Pons (tissue), 1 donor: Measurements from ENCODE around the gene ZCCHC7.
"Not testable (repeated sequence)": the region's sequence is repeated elsewhere in the genome, so short reads cannot be mapped to it uniquely, and the experiment has no call there.

Experiments used
- DNase-seq: peaks from one replicate; pipeline ENCODE4 v3.0.0-alpha.2; 2016; ENCODE audit warnings: low spot score

Gene ZCCHC7

GRCh38 chr9:37377688-37378612 is 257.6 kb downstream of the ZCCHC7 start:
- no peak for DNase-seq

- no peak for DNase-seq
These were observed 258.2 kb downstream of the ZCCHC7 start for GRCh38 chr9:37378613-37379004.

DNA sequence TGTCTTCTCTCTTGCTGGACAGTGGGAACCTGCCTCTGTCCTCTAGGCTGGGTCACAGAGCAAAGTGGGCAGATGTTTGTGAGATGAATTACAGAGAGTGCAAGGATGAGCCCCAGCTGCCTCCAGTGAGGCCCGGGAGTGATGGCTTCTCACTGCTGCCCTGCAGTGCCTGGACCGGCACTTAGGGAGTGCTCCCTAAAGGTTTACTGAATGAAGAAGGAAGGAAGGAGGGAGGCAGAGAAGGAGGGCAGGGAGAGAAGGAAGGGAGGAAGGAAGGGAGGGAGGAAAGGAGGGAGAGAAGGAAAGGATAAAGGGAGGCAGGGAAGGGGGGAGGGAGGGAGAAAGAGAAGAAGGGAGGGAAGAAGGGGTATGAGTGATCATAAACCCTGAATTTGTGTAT is 259.5 kb downstream of the ZCCHC7 start:
- no peak for DNase-seq

DNA sequence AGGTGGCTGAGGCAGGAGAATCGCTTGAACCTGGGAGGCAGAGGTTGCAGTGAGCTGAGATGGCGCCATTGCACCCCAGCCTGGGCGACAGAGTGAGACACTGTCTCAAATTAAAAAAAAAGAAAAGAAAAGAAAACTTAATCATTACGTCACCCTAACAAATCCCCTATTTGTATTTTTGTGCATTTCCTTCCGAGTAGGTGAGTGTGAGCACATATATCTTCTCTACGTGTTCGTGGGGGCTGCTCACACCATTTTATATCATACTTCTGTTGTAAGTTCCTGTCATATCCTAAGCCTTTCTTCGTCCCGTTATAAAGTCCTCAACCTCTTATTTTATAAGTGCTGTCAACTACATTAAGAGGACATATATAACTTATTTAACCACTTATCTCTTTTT is 260.2 kb downstream of the ZCCHC7 start:
- no peak for DNase-seq

DNA sequence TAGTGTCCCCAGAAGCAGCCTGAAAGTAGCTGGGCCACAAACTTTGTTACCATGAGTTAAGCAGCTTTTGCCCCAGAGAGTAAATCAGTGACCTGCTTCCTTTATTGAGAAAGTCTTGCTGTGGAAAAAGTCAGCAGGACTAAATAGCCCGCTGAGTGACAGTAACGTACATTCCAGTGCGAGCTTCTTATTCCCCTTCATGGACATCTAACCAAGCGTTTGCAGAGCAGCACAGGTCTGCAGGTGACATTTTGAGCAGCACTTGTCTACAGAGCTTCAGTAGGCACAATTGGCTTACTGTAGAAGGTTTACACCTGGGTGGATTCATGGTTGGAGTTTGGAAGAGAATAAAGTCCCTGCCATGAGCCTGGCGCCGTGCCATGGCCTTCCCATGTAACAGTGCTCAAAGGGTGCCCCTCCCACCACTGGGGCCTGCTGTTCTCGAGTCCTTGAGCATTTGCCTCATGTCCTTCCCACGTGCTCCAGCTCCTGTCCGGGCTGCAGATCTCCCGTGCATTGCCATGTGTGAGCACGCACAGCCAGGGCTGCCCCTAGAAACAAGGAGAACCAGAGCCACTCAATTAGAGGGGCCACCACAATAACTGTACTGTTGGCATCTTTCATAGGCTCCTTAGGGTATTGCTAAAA is 260.8 kb downstream of the ZCCHC7 start:
- no peak for DNase-seq

GRCh38 chr9:37382161-37382981 is 262.0 kb downstream of the ZCCHC7 start:
- DNase-seq = no peak

DNA sequence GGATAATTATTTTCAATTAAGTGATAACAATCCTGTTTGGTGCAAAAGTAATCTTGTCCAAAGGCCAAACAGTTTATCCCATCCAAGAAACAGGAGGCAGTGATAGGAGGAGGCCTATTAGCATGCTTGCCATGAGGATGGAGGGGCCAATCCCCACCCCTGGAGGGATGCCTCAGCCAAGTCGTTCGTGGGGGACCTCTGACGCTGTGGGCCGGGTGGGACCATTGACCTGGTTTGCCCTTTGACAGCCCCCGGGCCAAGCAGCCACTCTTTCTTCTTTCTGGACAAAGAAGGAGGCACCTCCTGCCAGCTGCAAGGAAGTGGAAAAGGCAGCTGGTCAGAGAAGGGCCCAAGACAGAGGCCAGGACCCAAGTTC is 262.6 kb downstream of the ZCCHC7 start:
- no peak for DNase-seq

DNA sequence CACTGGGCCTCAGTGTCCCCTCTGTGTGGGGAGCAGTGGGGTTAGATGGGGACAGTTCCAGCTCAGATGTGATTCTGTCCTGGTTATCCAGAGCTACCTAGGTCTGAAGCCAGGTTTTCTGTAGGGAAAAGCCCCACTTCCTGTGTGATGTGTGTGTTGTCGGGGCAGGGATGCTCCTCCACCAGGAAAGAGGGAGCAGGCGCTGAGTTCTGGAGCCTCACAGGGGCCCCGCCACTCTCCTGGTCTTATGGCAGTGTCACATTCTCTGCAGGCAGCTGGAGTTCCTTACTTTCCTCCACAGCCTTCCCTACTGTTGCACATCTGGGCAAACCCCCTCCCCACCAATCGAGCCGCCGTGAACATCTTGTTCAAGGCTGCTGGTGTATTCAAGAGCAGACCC is 263.0 kb downstream of the ZCCHC7 start:
- DNase-seq = no peak

DNA sequence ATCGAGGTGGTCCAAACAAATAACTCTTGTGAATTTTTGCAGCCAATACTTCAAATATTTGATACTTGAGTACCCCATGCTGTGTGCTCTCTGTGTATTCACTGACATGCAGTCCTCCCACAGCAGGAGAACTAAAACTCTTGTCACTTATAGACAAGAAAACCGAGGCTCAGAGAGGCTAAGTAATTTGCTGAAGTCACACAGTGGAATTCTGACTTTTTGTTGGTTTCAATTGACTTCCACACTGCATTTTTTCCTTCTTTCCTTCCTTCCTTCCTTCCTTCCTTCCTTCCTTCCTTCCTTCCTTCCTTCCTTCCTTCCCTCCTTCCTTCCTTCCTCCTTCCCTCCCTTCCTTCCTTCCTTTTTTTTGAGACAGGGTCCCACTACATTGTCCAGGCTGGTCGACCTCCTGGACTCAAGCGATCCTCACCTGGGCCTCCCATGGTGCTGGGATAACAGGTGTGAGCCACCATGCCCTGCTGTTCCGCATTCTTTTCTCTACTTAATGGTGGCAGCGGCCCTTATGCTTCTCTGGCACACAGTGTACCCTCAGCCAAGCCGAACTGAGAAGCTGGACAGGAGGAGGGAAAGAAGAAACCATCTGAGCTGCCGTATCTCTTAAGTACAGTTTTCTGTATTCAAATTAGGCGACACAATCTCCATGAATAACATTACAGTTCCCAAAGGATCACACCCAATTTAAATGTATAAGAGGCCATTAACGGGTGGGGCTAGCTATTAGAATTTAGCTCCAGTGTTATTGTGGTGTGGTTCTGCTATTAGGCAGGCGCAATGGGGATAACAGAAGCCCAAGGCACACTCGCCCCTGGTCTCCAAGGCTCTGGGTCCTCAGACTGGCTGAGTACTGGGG is 263.7 kb downstream of the ZCCHC7 start:
- no peak for DNase-seq

DNA sequence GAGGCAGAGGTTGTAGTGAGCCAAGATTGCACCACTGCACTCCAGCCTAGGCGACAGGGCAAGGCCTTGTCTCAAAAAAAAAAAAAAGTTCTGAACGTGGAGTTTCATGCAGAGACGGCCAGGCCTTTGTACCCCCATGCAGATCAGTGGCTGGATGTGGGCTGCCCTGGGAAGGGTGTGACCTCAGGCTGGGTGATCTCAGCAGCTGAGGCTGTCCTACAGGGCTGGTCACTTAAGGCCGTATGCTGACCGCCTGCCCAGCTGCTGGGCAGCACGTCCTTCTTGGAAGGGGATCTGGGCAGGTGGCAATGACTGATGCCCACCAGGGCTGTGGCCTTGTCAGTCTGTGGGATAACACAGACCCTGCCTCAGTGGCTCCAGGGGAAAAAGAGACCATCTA is 264.9 kb downstream of the ZCCHC7 start:
- no peak for DNase-seq

- DNase-seq = no peak
These were observed 266.6 kb downstream of the ZCCHC7 start for GRCh38 chr9:37386988-37387387.

GRCh38 chr9:37390759-37391158 is 270.4 kb downstream of the ZCCHC7 start:
- no peak for DNase-seq

- no peak for DNase-seq
These were observed 271.9 kb downstream of the ZCCHC7 start for GRCh38 chr9:37392272-37392671.

- DNase-seq = no peak
These were observed 274.9 kb downstream of the ZCCHC7 start for GRCh38 chr9:37395229-37395628.

DNA sequence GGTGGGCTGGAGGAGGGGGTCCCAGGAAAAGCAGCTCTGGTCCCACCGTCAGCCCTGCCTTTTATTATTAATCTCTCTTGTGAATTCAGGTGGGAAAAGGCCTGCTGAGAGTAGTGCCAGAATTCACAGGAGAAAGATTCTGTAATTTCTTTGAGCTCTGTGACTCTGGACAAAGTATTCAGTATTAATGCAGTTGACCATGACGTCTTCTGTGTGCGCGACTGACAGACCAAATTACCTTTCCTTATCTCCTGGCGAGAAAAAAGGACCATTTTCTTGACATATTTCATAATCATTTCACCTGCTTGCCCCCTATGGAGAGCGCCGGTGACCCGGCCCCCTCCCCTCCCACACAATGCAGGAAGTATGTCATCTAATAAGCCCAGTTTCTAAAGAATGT is 275.3 kb downstream of the ZCCHC7 start:
- no peak for DNase-seq

DNA sequence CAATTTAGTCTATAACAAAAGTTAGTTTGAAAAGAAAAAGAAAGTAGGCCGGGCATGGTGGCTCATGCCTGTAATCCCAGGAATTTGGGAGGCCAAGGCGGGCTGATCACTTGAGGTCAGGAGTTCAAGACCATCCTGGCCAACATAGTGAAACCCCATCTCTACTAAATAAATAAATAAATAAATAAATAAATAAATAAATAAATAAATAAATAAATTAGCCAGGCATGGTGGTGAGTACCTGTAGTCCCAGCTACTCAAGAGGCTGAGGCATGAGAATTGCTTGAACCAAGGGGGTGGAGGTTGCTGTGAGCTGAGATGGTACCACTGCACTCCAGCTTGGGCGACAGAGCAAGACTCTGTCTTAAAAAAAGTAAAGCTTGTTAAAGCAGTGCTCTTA is 277.6 kb downstream of the ZCCHC7 start:
- not testable (repeated sequence) for DNase-seq

GRCh38 chr9:37398464-37399025 is 278.2 kb downstream of the ZCCHC7 start:
- DNase-seq = no peak

- no peak for DNase-seq
These were observed 279.0 kb downstream of the ZCCHC7 start for GRCh38 chr9:37399336-37399735.

- no peak for DNase-seq
These were observed 284.2 kb downstream of the ZCCHC7 start for GRCh38 chr9:37404590-37404989.

DNA sequence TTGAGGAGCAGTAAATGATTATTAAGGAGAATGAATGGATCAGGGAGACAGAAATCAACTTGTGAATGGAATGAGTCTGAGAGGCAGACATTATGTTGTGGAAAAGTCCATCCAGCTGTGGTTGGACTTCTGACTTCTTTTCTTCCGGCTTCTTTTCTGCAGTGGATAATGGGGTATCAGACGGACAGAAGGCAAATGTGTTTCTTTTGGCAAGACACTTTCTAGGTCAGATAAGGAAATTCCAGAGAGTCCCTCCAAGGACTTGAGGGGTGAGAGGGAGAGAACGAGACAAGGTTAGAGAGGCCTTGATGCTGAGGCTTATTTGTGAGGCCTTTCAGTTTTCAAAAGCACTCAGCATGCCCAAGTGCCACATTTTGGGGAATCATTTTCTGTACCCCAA is 285.0 kb downstream of the ZCCHC7 start:
- DNase-seq = no peak

DNA sequence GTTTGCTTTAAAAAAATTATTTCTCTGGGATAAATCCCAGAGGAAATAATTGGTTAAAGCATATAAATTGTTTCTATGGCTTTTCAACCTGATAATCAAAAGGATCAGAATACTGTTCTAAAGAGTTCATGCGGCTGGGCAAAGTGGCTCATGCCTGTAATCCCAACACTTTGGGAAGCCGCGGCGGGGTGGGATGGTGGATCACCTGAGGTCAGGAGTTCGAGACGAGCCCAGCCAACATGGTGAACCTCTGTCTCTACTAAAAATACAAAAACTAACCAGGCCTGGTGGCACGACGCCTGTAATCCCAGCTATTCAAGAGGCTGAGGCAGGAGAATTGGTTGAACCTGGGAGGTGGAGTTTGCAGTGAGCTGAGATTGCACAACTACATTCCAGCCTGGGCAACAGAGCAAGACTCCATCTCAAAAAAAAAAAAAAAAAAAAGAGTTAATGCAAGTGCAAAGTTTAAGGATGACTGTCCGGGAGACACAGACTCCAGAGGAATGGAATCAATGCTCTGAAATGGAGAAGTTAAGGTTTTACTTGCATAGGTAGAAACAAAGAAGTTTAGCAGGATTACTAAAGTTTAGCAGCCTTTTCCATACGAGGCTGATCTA is 285.5 kb downstream of the ZCCHC7 start:
- DNase-seq = no peak
